ENCODE results near the gene ICA1.

The ICA1 gene

DNA sequence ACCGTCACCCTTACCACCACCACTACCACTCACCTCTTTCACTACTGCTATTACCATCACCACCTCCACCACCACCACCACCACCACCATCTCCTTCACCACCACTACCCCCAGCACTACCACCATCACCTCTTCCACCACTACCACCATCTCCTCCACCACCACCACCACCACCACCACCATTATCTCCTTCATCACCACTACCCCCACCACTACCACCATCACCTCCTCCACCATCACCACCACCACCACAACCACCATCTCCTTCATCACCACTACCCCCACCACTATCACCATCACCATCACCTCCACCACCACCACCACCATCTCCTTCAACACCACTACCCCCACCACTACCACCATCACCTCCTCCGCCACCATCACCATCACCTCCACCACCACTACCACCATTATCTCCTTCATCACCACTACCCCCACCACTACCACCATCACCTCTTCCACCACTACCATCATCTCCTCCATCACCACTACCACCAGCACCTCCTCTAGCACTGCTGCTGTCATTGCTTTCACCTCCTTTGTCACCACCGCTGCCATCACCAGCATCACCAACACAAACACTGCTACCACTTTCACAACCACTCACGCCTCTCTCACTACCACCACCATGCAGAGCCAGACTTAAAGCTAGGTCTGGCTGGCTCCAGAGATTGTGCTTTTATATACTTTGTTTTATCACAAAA lies 109.3 kb downstream of the ICA1 start:
- no peak overlapping the region for H3K9ac ChIP-seq (ENCODE audit: low read length)
- H3K4me1 ChIP-seq (ENCODE audit: control insufficient read depth, insufficient read depth, low read length): no peaks in the 10 kb centered on the region
- no peaks in the 10 kb centered on the region for H3K27me3 ChIP-seq (replicated peaks; ENCODE audit: control insufficient read depth, insufficient read depth, low read length)
- no peak for DNase-seq (ENCODE audit: low read depth)
- H3K4me3 ChIP-seq (ENCODE audit: low read length): no peak overlapping the region
- H3K36me3 ChIP-seq (ENCODE audit: control insufficient read depth, insufficient read depth, low read length, severe bottlenecking): no peaks in the 10 kb centered on the region
- no peaks in the 10 kb centered on the region for H3K9me3 ChIP-seq (ENCODE audit: control insufficient read depth, low read length)

DNA sequence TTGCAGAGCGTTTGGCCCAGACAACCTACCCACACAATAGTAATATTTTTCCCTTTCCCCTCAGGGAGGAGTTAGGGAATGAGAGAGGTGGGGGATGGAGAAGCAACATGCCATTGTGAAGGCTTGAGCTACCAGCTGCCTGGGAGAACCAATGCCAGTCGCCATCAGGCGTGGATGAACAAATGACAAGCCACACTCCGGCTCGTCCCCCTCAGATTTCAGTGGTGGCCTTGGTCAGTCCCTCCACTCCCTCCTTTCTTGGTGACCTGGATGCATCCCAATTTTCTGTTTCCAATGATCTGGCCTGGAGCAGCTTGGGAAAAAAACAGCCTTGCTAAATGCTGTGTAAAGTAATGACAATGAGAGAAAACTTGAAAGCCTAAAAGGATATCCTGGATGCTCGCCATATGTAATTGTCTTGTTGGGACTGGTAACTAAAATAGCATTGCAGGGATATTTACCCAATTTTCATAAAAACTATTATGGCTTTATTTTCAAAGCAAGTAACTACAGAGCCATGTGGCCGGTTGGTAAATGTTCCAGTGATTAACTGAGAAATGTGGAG lies 110.7 kb downstream of the ICA1 start:
- peaks cover 2% of the 10 kb centered on the region for H3K4me1 ChIP-seq (ENCODE audit: control insufficient read depth, insufficient read depth, low read length)
- no peak for DNase-seq (ENCODE audit: low read depth)
- no peaks in the 10 kb centered on the region for H3K27me3 ChIP-seq (replicated peaks; ENCODE audit: control insufficient read depth, insufficient read depth, low read length)

DNA sequence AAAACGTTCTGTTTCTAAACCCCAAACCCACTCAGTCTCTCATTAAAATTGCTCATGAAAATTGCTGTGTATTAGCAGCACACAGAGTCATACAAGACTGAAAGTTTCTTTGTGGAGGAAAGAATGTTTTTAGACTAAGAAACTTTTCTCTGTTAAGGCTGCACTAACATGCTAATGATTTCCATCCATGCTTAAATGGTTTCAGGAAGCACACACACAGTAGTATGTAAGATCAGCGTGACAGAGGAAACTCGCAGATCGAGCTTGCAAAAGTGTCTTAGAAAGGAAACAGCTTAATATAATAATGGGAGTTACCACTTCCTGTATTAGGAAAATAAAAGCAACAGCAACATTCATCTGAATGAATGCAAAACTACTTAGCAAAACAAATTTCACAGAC lies 112.7 kb downstream of the ICA1 start:
- Histone ChIP-seq H3K9me3 (ENCODE audit: control insufficient read depth, low read length) (no peaks in the 10 kb centered on the region), H3K27me3 (replicated peaks; ENCODE audit: control insufficient read depth, insufficient read depth, low read length) (no peaks in the 10 kb centered on the region), H3K4me3 (ENCODE audit: low read length) (no peak overlapping the region), H3K9ac (ENCODE audit: low read length) (no peak overlapping the region), H3K4me1 (ENCODE audit: control insufficient read depth, insufficient read depth, low read length) (peaks cover 4% of the 10 kb centered on the region), H3K36me3 (ENCODE audit: control insufficient read depth, insufficient read depth, low read length, severe bottlenecking) (no peaks in the 10 kb centered on the region)
- DNase-seq (ENCODE audit: low read depth): peak; percentile 16

More for the DNA sequence above, 110.7 kb downstream of the ICA1 start:
- no peaks in the 10 kb centered on the region for H3K36me3 ChIP-seq (ENCODE audit: control insufficient read depth, insufficient read depth, low read length, severe bottlenecking)
- H3K4me3 ChIP-seq (ENCODE audit: low read length): no peak overlapping the region
- no peaks in the 10 kb centered on the region for H3K9me3 ChIP-seq (ENCODE audit: control insufficient read depth, low read length)
- no peak overlapping the region for H3K9ac ChIP-seq (ENCODE audit: low read length)

DNA sequence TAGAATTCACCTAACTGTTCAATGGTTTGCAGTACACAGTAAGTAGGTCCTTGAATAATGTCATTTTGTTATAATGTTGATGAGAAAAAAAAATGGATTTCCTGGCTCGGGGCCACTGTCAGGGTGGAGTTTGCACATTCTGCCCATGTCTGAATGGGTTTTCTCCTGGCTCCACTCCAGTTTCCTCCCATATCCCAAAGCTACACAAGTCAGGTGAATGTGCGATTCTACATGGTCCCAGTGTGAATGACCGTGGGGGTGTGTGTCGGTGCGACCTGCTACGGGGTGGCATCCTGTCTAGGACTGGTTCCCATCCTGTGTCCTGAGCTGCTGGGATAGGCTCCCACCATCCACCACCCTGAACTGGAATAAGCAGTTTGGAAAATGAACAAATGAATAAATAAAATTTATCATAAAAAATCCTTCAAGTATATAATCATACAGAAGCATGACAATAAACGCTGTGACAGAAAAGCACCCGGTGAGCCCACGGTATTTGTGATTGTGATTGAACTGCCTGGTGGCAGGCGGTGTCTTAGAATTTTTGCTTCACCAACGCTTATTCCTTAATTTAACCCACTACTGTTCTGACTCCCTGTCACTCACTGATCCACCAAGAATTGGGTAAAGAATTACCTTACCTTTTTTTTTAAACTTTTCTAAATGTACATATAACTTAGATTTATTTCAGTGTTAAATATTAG lies 114.1 kb downstream of the ICA1 start:
- Histone ChIP-seq H3K4me3 (ENCODE audit: low read length) (no peak overlapping the region), H3K27me3 (replicated peaks; ENCODE audit: control insufficient read depth, insufficient read depth, low read length) (no peaks in the 10 kb centered on the region), H3K9ac (ENCODE audit: low read length) (no peak overlapping the region), H3K9me3 (ENCODE audit: control insufficient read depth, low read length) (no peaks in the 10 kb centered on the region), H3K36me3 (ENCODE audit: control insufficient read depth, insufficient read depth, low read length, severe bottlenecking) (no peaks in the 10 kb centered on the region), H3K4me1 (ENCODE audit: control insufficient read depth, insufficient read depth, low read length) (peaks cover 4% of the 10 kb centered on the region)
- DNase-seq (ENCODE audit: low read depth): no peak

DNA sequence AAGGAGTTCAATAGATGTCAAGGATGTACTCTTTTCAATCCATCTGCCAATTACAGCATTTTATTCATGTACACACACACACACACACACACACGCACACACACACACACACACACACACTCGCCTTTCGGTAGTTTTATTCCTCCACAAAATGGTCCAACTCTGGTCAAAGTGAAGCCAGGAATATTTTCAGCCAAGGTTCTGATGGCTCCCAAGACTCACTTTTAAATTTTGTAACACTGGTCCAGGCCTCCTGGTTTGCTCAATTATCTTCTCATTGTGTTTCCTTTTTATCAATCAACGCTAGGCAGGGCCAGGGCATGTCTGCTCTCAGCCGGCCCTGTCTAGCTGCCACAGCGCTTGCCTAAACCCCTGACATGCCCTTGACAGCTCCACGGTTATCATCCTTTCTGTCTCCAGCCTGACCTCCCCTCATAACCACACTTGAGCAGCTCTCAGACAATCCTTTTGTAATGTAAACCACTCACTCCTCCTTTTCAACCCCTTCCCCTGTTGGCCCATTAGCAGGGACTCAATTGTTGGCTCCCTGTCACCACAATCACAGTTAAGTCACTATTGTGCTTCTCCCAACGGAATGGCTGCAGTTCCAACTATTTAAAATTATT lies 115.1 kb downstream of the ICA1 start:
- Histone ChIP-seq H3K9ac (ENCODE audit: low read length) (no peak overlapping the region), H3K36me3 (ENCODE audit: control insufficient read depth, insufficient read depth, low read length, severe bottlenecking) (no peaks in the 10 kb centered on the region), H3K4me1 (ENCODE audit: control insufficient read depth, insufficient read depth, low read length) (peaks cover 4% of the 10 kb centered on the region), H3K9me3 (ENCODE audit: control insufficient read depth, low read length) (no peaks in the 10 kb centered on the region), H3K4me3 (ENCODE audit: low read length) (no peak overlapping the region), H3K27me3 (replicated peaks; ENCODE audit: control insufficient read depth, insufficient read depth, low read length) (no peaks in the 10 kb centered on the region)
- no peak for DNase-seq (ENCODE audit: low read depth)

DNA sequence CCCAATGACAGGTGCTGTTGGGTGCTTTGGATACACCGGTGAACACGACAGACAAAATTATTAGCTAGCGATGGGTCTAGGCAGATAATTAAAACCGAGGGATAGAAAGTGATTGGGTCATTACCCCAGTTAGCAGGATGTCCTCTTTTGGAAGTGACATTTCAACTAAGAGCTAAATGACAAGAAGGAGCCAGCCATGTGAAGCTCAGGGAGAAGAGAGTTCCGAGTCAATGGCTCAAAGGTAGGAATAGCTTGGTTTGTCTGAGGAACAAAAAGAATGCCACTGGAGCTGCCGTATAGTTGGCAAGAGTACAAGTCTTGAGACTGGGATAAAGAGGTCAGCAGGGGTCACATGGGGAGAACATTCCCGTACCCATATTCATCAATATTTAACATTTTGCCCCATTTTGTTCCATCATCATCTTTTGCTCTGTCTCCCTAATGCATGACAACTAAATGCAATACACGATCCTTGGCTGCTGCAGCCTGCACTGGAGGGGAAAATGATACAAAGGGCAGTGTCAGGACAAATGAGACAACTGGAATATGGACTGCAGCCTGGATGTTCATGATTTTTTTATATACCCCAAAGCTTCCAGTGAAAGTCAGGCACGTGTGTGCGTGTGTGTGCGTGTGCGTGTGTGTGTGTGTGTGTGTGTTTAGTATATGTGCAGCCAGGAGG lies 115.7 kb downstream of the ICA1 start:
- peaks cover 4% of the 10 kb centered on the region for H3K4me1 ChIP-seq (ENCODE audit: control insufficient read depth, insufficient read depth, low read length)
- H3K4me3 ChIP-seq (ENCODE audit: low read length): no peak overlapping the region
- no peaks in the 10 kb centered on the region for H3K27me3 ChIP-seq (replicated peaks; ENCODE audit: control insufficient read depth, insufficient read depth, low read length)
- no peaks in the 10 kb centered on the region for H3K36me3 ChIP-seq (ENCODE audit: control insufficient read depth, insufficient read depth, low read length, severe bottlenecking)
- H3K9me3 ChIP-seq (ENCODE audit: control insufficient read depth, low read length): no peaks in the 10 kb centered on the region
- no peak overlapping the region for H3K9ac ChIP-seq (ENCODE audit: low read length)
- DNase-seq (ENCODE audit: low read depth): no peak

DNA sequence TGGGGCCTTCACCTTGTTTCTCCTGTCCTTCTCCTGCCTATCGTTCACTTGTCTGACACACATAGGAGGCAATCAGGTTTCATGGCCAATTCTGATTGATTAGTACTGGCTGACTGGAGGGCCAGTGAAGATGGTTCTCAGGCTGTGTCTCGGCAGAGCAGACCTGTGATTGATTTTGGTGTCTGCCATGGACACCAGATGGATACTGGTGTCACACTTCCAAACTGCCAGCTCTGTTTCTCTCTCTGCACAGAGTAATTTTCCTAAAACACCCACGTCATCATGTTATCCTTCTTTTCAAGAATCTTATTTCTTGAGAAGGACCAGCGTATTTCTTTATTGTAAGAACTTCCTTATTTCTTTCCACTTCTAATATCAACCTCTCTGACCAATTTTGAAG lies 117.1 kb downstream of the ICA1 start:
- Histone ChIP-seq H3K9ac (ENCODE audit: low read length) (no peak overlapping the region), H3K9me3 (ENCODE audit: control insufficient read depth, low read length) (no peaks in the 10 kb centered on the region), H3K4me3 (ENCODE audit: low read length) (no peak overlapping the region), H3K27me3 (replicated peaks; ENCODE audit: control insufficient read depth, insufficient read depth, low read length) (no peaks in the 10 kb centered on the region), H3K36me3 (ENCODE audit: control insufficient read depth, insufficient read depth, low read length, severe bottlenecking) (no peaks in the 10 kb centered on the region), H3K4me1 (ENCODE audit: control insufficient read depth, insufficient read depth, low read length) (peaks cover 4% of the 10 kb centered on the region)
- DNase-seq (ENCODE audit: low read depth): no peak

DNA sequence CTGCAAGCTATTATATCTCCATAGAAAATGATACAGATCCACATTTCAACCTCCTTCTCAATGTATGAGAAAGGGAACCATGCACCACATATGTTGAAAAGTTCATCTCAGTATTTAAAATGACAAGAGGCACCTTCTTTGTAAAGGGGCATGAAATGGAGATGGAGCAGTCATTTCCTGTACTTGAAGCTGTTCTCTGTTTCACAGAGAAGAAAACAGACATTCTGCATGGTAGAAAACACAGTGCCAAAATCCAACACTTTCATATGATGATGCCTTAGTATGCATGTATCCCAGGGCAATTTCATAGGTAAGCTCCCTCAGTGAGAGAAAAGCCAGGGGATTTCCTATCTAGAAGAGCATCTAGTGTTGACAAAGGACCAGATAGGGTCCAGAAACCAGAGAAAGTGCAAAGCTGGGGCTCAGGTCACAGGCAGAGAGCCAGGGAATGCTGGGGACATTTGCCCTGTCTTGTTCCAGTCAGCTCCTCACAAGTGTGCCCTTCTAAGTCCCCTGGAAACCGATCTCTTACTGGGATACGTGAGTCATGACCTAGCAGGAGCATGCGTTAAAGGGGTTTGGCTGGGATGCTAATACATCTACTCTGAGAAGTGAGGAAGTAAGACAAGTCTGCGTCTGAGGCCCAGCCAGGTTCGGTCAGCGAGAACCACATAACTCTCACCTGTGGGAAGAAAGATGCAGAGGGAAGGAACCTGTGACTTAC lies 118.7 kb downstream of the ICA1 start:
- DNase-seq (ENCODE audit: low read depth): no peak
- peaks cover 4% of the 10 kb centered on the region for H3K4me1 ChIP-seq (ENCODE audit: control insufficient read depth, insufficient read depth, low read length)
- H3K4me3 ChIP-seq (ENCODE audit: low read length): no peak overlapping the region
- H3K27me3 ChIP-seq (replicated peaks; ENCODE audit: control insufficient read depth, insufficient read depth, low read length): no peaks in the 10 kb centered on the region
- no peaks in the 10 kb centered on the region for H3K36me3 ChIP-seq (ENCODE audit: control insufficient read depth, insufficient read depth, low read length, severe bottlenecking)
- no peak overlapping the region for H3K9ac ChIP-seq (ENCODE audit: low read length)
- no peaks in the 10 kb centered on the region for H3K9me3 ChIP-seq (ENCODE audit: control insufficient read depth, low read length)

DNA sequence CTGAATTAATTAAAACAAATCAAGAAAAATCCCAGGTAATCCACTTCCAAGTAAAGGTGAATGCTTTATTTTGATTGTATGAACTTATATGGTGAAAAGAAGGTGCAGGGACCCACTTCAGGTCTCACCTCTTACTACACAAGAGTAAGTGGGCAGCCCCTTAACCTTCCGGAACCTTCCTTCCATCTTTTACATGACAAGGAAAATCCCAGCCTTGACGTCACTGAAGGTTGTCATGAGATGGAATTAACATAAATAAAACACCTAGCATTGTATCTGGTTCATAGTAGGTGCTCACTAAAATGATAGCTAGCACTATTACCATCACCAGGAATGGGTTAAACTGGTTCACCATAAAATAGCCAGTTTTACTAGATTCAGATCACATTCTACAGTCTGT lies 119.5 kb downstream of the ICA1 start:
- Histone ChIP-seq H3K4me1 (ENCODE audit: control insufficient read depth, insufficient read depth, low read length) (peaks cover 4% of the 10 kb centered on the region), H3K36me3 (ENCODE audit: control insufficient read depth, insufficient read depth, low read length, severe bottlenecking) (no peaks in the 10 kb centered on the region), H3K9ac (ENCODE audit: low read length) (no peak overlapping the region), H3K9me3 (ENCODE audit: control insufficient read depth, low read length) (no peaks in the 10 kb centered on the region), H3K4me3 (ENCODE audit: low read length) (no peak overlapping the region), H3K27me3 (replicated peaks; ENCODE audit: control insufficient read depth, insufficient read depth, low read length) (no peaks in the 10 kb centered on the region)
- DNase-seq (ENCODE audit: low read depth): no peak

DNA sequence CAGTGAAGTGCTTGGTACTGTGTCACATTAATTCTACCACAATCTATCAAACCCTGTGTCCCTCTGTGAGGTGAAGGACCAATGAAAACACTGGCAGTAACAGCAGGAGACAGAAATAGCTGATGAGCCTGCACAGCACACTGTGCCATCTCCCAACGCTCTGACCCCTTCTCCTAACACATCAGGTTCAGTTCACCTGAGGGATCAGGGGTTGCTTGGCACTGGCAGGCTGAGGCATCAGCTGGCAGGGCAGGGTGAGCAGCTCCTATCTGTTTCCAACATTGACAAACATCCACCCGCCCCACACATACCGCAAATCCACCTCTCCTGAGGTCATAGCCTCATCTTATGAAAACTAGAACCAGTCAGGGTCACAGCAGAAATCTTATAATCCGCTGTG lies 120.9 kb downstream of the ICA1 start:
- no peaks in the 10 kb centered on the region for H3K27me3 ChIP-seq (replicated peaks; ENCODE audit: control insufficient read depth, insufficient read depth, low read length)
- H3K4me1 ChIP-seq (ENCODE audit: control insufficient read depth, insufficient read depth, low read length): peaks cover under 1% of the 10 kb centered on the region

More for the DNA sequence above, 120.9 kb downstream of the ICA1 start:
- Histone ChIP-seq H3K9ac (ENCODE audit: low read length) (no peak overlapping the region), H3K36me3 (ENCODE audit: control insufficient read depth, insufficient read depth, low read length, severe bottlenecking) (no peaks in the 10 kb centered on the region), H3K4me3 (ENCODE audit: low read length) (no peak overlapping the region), H3K9me3 (ENCODE audit: control insufficient read depth, low read length) (no peaks in the 10 kb centered on the region)
- DNase-seq (ENCODE audit: low read depth): no peak
